Lower leg skin (tissue), 4 donors: ENCODE data around the gene VASH2. TPM values are rescaled to one million over a fixed set of nuclear protein-coding genes. Genes with fewer than 3 reads are reported as not detected.

Source experiments
- DNase-seq, 2 donors: peaks; one replicate each; pipeline ENCODE4 v3.0.0-alpha.2; 2019; ENCODE audit warnings: low spot score in 2 of 2
- H3K4me3 ChIP-seq: fragments of 200-600 bp; sonication (generic); 2 replicates; pipeline ENCODE4 v1.5.1; 2017; ENCODE audit warnings: mild to moderate bottlenecking, low read depth; ENCODE audit not compliant: poor library complexity, severe bottlenecking
- CTCF ChIP-seq, 3 donors: fragments of 450-650 bp; IDR thresholded peaks; one replicate each; pipeline ENCODE4 v1.5.1; 2016; ENCODE audit warnings: antibody characterized with exemption in 3 of 3, mild to moderate bottlenecking in 3 of 3, moderate library complexity in 2 of 3
- POLR2A ChIP-seq, 2 donors: fragments of 450-650 bp; IDR thresholded peaks; one replicate each; pipeline ENCODE4 v1.6.1; 2016 to 2017; ENCODE audit warnings: antibody characterized with exemption in 2 of 2, mild to moderate bottlenecking in 1 of 2, moderate library complexity in 1 of 2
- WGBS, 2 donors: methylation state at CpG; one replicate each; pipeline ENCODE4 v1.1.5; 2018; 5-methylcytosine and 5-hydroxymethylcytosine counted together
- intact Hi-C: fragments of 100-400 bp; cut with DNase I; formaldehyde crosslinking; loops from one replicate; pipeline ENCODE4 v1.15.0; 2023; ENCODE audit warnings: low total_unique reads
- total RNA-seq, 4 donors: library from RNA; depleted of rRNA; stranded (reverse); fragments of >200 nt; gene quantifications; one replicate each; pipeline ENCODE4 v1.1.0, GENCODE V29; 2016

VASH2 gene
- total RNA-seq, 4 donors from 2014 or later: 0.37 to 0.71 TPM; not detected in 2

DNA sequence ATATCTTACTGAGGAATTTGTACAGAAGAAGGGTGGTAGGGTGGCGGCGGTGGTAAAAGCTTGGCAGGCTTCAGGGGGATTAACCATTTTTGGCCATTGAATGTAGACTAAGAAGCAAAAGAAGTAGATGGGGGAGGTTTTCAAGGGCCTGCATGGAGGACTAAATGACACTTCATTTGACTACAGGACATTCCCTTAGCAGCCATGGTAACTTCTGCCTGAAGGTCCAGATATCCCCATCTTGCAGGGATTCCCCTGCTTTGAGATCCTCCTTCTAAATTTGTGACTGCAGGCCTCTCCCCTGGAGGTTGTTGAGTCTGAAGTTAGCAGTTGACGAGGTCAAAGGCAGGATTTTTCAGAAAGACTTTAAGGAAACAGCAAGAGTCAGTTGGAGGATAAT is 4.8 kb downstream of the VASH2 start:
- H3K4me3 ChIP-seq: no peak overlapping the region
- WGBS, 2 donors: 97 to 98% methylated on average over 3 of the region's 3 CpGs
- no peak for DNase-seq
- TF ChIP-seq CTCF (IDR thresholded peaks at IDR 0.05) (no peak), POLR2A (IDR thresholded peaks at IDR 0.05) (no peak)
- intact Hi-C loops: no loop called here

DNA sequence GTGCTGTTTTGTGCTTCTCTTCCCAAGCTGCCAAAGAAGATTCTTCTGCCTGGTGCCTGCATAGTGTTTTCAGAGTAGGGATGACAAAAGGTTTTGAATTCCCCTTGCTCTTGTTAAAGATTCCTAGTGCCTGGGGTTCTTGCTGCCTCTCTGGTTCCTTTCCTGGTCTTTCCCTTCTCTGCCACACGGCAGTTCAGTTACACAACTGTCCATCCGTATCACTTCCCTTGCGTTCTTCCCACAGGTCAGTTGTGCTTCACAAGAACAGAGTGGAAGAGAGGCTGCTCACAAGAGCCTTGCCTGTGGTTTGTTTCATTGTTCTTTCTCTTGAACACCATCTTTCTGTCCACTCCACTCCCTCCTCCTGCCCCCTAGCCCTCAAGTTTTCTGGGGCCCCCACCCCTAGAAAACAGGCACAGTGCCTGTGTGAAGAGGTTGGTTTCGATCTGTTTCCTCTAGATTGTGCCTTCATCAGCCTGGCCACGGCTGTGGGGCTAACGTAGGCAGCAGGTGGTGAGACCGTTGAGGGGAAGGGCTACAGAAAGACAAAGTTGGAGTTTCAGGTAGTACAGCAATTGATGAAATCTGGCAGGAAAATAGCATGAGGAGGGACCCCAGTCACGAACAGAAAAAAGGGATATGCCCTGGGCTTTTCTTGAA is 5.8 kb downstream of the VASH2 start:
- intact Hi-C loops: no loop called here
- TF ChIP-seq POLR2A (IDR thresholded peaks at IDR 0.05): no peak
- no peak for TF ChIP-seq CTCF (IDR thresholded peaks at IDR 0.05)
- 81 to 86% methylated on average over 8 of the region's 8 CpGs for WGBS, 2 donors
- DNase-seq: no peak
- no peak overlapping the region for H3K4me3 ChIP-seq

GRCh38 chr1:212957546-212957945 is 7.2 kb downstream of the VASH2 start:
- DNase-seq: no peak
- no peak overlapping the region for H3K4me3 ChIP-seq
- TF ChIP-seq POLR2A (IDR thresholded peaks at IDR 0.05): no peak
- TF ChIP-seq CTCF (IDR thresholded peaks at IDR 0.05): no peak
- 81 to 91% methylated on average over 6 of the region's 6 CpGs for WGBS, 2 donors
- intact Hi-C loops: no loop called here

GRCh38 chr1:212958175-212958574 is 7.8 kb downstream of the VASH2 start:
- no peak overlapping the region for H3K4me3 ChIP-seq
- intact Hi-C loops: no loop called here
- DNase-seq: no peak
- WGBS, 2 donors: 75 to 77% methylated on average over 8 to 10 of the region's 10 CpGs
- TF ChIP-seq POLR2A (IDR thresholded peaks at IDR 0.05) (no peak), CTCF (IDR thresholded peaks at IDR 0.05) (no peak)

DNA sequence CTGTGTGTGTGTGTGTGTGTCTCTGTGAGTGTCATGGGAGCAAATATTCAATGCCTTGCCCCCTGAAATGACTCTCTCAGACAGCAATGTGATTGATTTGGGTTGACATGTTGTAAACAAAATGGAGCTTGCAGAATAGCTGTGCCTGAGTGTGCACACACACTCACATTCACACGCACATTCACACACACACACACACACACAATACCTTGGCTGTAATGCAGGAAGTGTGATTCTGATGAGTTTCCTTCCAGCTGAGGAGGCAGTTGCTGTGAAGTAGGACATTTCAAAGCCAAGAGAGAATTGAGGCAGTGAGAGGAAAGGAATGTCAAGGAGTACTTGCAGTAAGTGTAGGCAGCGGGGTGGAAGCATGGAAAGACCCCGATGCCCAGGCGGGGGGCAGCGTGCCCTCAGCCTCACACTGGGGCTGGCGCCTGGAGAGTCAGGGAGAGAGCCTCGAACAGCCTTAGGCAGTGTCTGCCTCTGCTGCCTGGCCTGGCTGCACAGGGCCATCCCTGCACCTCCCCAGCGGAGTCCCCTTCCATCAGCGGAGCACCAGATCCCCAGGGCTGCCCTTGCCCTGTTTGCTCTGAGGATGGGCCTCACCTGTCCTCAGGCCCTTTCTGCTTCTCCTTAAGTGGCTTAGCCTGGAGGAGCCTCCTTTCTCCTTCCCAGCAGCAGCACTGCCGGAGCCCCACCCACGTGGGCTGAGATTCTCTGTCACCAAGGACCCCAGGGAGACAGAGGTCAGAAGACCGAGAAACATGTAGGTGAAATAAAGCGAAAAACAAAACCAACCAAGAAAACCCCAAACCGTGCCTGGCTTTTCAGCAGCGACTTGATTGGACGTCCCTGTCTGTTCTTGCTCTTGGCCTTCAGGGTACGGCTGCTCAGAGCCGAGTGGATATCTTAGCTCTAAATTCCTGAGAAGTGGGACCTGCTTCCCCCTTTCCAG is 9.2 kb downstream of the VASH2 start:
- 86 to 94% methylated on average over 18 of the region's 18 CpGs for WGBS, 2 donors
- no peak overlapping the region for H3K4me3 ChIP-seq
- TF ChIP-seq CTCF (IDR thresholded peaks at IDR 0.05) (no peak), POLR2A (IDR thresholded peaks at IDR 0.05) (no peak)
- no peak for DNase-seq
- intact Hi-C loops: no loop called here
